ENCODE data around the gene EPRS1. TPM values are rescaled to one million over a fixed set of nuclear protein-coding genes. Genes with fewer than 3 reads are reported as not detected.

Gene EPRS1
- polyA plus RNA-seq, 3 donors = 30.2 to 32.6 (median 31.0) TPM

Other genes starting within 250 kb of the EPRS1 start
- under 1 TPM in 1 of 3 donors, not detected in 2; 0.03 TPM for gene SLC30A10, start 117.9 kb downstream of the EPRS1 start, polyA plus RNA-seq
- gene BPNT1, start 43.3 kb upstream of the EPRS1 start, polyA plus RNA-seq = 10 to 100 TPM in 2 of 3 donors, 1 to 10 TPM in 1; 6.8 to 17.5 (median 17.1) TPM
- 10 to 100 TPM; 23.3 to 70.9 (median 39.8) TPM for gene IARS2, start 47.6 kb upstream of the EPRS1 start, polyA plus RNA-seq
- gene RAB3GAP2, start 225.9 kb upstream of the EPRS1 start, polyA plus RNA-seq = 1 to 10 TPM; 4.5 to 8.4 (median 8.4) TPM

Data from adipose tissue (tissue), 3 donors.